AG09319 (cell line): ENCODE measurements around the gene CACNA1C.
A peak's percentile ranks its signal among the peaks of the same experiment; 100 is the strongest.

ENCODE experiments used
- DNase-seq: peaks from one replicate; pipeline ENCODE4 v3.0.0-alpha.2; 2010; ENCODE audit warnings: low read depth; ENCODE audit errors: extremely low read depth
- CTCF ChIP-seq: IDR thresholded peaks from 2 replicates; pipeline ENCODE4 v1.5.1; 2011; ENCODE audit warnings: low read depth, mild to moderate bottlenecking, inconsistent platforms, low read length, moderate library complexity

CACNA1C gene

DNA sequence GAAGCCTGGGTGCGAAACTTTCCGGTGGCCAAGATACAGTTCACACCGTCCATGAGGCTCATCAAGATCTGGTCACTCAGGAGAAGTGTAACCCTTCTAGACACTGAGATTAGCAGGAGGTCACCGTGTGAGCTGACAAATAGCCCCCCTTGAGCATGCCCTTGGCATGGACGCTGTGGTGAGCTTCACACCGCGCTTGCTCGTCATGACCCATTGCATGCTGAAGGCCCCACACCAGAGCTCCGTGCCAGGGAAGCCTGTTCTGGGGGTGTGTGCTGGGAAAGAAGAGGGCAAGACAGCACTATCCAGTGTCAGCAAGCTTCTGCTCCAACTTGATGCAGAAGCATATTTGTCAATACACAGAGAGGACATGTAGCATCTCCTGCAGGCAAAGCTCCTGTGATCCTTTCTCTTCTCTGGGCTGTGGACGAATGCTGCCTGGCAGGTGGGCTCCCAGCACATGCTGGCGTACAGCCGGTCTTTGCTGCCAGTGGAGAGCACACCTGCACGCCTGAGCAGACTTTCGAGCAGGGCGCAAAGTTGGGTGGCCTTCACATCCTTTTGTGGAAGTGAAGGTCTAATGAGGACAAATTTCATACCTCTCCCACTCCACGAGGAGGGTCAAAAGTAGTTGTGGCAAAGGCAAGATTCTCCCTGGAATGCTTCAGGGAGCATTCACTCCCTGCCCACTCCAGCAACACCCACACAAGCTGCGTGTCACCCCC lies 615.1 kb downstream of the CACNA1C start:
- DNase-seq, result no peak
- no peak for TF ChIP-seq CTCF

DNA sequence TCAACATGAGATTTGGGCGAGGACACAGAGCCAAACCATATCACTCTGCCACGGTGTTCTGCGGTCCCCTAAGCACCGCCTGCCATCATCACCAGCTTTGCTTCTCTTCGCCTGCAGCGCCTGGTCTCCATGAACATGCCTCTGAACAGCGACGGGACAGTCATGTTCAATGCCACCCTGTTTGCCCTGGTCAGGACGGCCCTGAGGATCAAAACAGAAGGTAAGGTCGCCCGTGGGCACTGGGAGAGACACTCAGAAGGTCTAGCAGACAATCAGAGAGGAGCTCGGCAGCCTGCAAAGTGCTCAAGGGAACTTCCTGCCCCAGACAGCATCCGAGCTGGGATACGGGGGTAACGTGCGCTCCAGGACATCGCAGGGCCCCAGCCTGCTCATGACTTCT lies 616.0 kb downstream of the CACNA1C start:
- DNase-seq, result no peak
- no peak for TF ChIP-seq CTCF

- DNase-seq, result no peak
- TF ChIP-seq CTCF, result no peak
These were observed 616.8 kb downstream of the CACNA1C start for GRCh38 chr12:2669560-2669959.

- no peak for DNase-seq
- no peak for TF ChIP-seq CTCF
These were observed 620.1 kb downstream of the CACNA1C start for GRCh38 chr12:2672863-2673262.

DNA sequence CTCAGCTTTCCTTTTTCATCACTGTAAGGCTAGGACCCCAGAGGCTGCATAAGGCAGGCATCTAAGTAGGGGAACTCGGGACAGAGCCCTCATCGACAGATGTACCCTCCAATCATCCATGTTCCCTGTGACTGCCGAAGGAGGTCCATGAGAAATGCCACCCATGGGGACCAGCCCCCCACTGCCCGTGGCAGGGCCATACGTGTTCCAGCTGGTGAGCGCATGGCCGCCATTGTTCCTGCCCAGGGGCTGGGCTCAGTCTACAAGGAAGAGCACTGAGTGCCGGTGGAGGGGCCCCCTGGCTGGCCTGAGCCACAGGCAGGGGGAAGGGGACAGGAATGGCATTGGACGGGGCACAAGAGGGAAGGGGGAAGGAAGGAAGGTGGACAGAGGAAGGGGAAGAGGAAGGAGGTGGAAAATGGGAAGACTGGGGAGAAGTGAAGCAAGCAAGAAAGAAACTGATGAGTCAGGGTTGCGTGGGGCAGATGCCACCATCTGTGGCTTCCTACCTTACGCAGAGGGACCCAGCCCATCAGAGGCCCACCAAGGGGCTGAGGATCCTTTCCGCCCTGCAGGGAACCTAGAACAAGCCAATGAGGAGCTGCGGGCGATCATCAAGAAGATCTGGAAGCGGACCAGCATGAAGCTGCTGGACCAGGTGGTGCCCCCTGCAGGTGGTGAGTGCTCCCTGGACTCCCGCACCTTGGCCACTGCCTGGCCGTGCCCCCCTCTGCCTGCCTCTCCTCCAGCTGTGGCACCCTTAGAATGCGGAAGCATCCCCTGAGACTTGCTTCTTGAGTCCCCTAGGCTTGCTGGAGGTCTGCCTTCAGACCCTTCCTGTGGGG lies 621.4 kb downstream of the CACNA1C start:
- peak; percentile 17; the same call in 1 of the 2 replicates for TF ChIP-seq CTCF
- no peak for DNase-seq

GRCh38 chr12:2675776-2676175 lies 623.0 kb downstream of the CACNA1C start:
- no peak for TF ChIP-seq CTCF
- no peak for DNase-seq
